Measurements from ENCODE around the gene BCAS4. TPM values are rescaled to one million over a fixed set of nuclear protein-coding genes. Genes with fewer than 3 reads are reported as not detected.

BCAS4 gene
- total RNA-seq, 1 donor from 2014 or later, result 7.8 TPM

- no peak for DNase-seq (ENCODE audit: low spot score)
- H3K27me3 Mint-ChIP-seq (ENCODE audit: insufficient read depth), result peaks cover 4% of the 10 kb centered on the region
Observed at GRCh38 chr20:50810063-50810462, 15.2 kb downstream of the BCAS4 start.

GRCh38 chr20:50810842-50811241 lies 16.0 kb downstream of the BCAS4 start:
- DNase-seq (ENCODE audit: low spot score), result no peak
- Mint-ChIP-seq H3K36me3 (ENCODE audit: low read depth) (peaks cover 2% of the 10 kb centered on the region), H3K27me3 (ENCODE audit: insufficient read depth) (peaks cover 4% of the 10 kb centered on the region), H3K4me1 (ENCODE audit: low read depth) (peaks cover 18% of the 10 kb centered on the region), H3K27ac (no peak overlapping the region), H3K9me3 (no peaks in the 10 kb centered on the region), H3K4me3 (no peak overlapping the region)
- intact Hi-C loops (cut with micrococcal nuclease), result no loop called here

More at GRCh38 chr20:50810063-50810462, 15.2 kb downstream of the BCAS4 start:
- H3K9me3 Mint-ChIP-seq, result no peaks in the 10 kb centered on the region
- H3K4me3 Mint-ChIP-seq, result no peak overlapping the region
- H3K4me1 Mint-ChIP-seq (ENCODE audit: low read depth), result peaks cover 15% of the 10 kb centered on the region
- no peak overlapping the region for H3K27ac Mint-ChIP-seq
- intact Hi-C loops (cut with micrococcal nuclease), result no loop called here
- H3K36me3 Mint-ChIP-seq (ENCODE audit: low read depth), result no peaks in the 10 kb centered on the region

GRCh38 chr20:50813101-50813643 lies 18.3 kb downstream of the BCAS4 start:
- Mint-ChIP-seq H3K36me3 (ENCODE audit: low read depth) (peaks cover 2% of the 10 kb centered on the region), H3K4me3 (no peak overlapping the region), H3K27ac (no peak overlapping the region), H3K4me1 (ENCODE audit: low read depth) (peaks cover 26% of the 10 kb centered on the region), H3K9me3 (no peaks in the 10 kb centered on the region), H3K27me3 (ENCODE audit: insufficient read depth) (peaks cover 4% of the 10 kb centered on the region)
- intact Hi-C loops (cut with micrococcal nuclease), result no loop called here
- DNase-seq (ENCODE audit: low spot score), result no peak

- peaks cover 4% of the 10 kb centered on the region for H3K27me3 Mint-ChIP-seq (ENCODE audit: insufficient read depth)
- no peak overlapping the region for H3K4me3 Mint-ChIP-seq
- peaks cover 32% of the 10 kb centered on the region for H3K4me1 Mint-ChIP-seq (ENCODE audit: low read depth)
- H3K27ac Mint-ChIP-seq, result no peak overlapping the region
- peaks cover 5% of the 10 kb centered on the region for H3K36me3 Mint-ChIP-seq (ENCODE audit: low read depth)
- peaks cover 4% of the 10 kb centered on the region for H3K9me3 Mint-ChIP-seq
- intact Hi-C loops (cut with micrococcal nuclease), result no loop called here
- no peak for DNase-seq (ENCODE audit: low spot score)
Observed at GRCh38 chr20:50813801-50814200, 18.9 kb downstream of the BCAS4 start.

GRCh38 chr20:50814438-50815161 lies 19.7 kb downstream of the BCAS4 start:
- no peak for DNase-seq (ENCODE audit: low spot score)
- H3K9me3 Mint-ChIP-seq, result peaks cover 4% of the 10 kb centered on the region
- H3K4me1 Mint-ChIP-seq (ENCODE audit: low read depth), result peaks cover 32% of the 10 kb centered on the region
- peaks cover 5% of the 10 kb centered on the region for H3K36me3 Mint-ChIP-seq (ENCODE audit: low read depth)
- intact Hi-C loops (cut with micrococcal nuclease), result loop anchor here (5.0 kb wide), 1 partner anchor 98 kb away; no protein-coding TSS in a partner anchor
- peaks cover 4% of the 10 kb centered on the region for H3K27me3 Mint-ChIP-seq (ENCODE audit: insufficient read depth)
- H3K4me3 Mint-ChIP-seq, result no peak overlapping the region
- no peak overlapping the region for H3K27ac Mint-ChIP-seq

GRCh38 chr20:50815162-50815989 lies 20.5 kb downstream of the BCAS4 start:
- intact Hi-C loops (cut with micrococcal nuclease), result loop anchor here (5.0 kb wide), 1 partner anchor 97 kb away; no protein-coding TSS in a partner anchor
- peaks cover 4% of the 10 kb centered on the region for H3K9me3 Mint-ChIP-seq
- H3K4me3 Mint-ChIP-seq, result peak overlapping the region; percentile 61
- peak overlapping the region; percentile 77 for H3K27ac Mint-ChIP-seq
- no peak for DNase-seq (ENCODE audit: low spot score)
- peaks cover 38% of the 10 kb centered on the region for H3K4me1 Mint-ChIP-seq (ENCODE audit: low read depth)
- peaks cover 4% of the 10 kb centered on the region for H3K27me3 Mint-ChIP-seq (ENCODE audit: insufficient read depth)
- peaks cover 9% of the 10 kb centered on the region for H3K36me3 Mint-ChIP-seq (ENCODE audit: low read depth)

- peaks cover 48% of the 10 kb centered on the region for H3K4me1 Mint-ChIP-seq (ENCODE audit: low read depth)
- DNase-seq (ENCODE audit: low spot score), result no peak
- intact Hi-C loops (cut with micrococcal nuclease), result loop anchor here (1.0 to 5.0 kb wide), 4 partner anchors 23 to 141 kb away; partner anchors contain the start of genes DPM1 and MOCS3
- peak overlapping the region; percentile 77 for H3K27ac Mint-ChIP-seq
- H3K27me3 Mint-ChIP-seq (ENCODE audit: insufficient read depth), result peaks cover 1% of the 10 kb centered on the region
- H3K4me3 Mint-ChIP-seq, result no peak overlapping the region
- H3K9me3 Mint-ChIP-seq, result peaks cover 4% of the 10 kb centered on the region
- H3K36me3 Mint-ChIP-seq (ENCODE audit: low read depth), result peaks cover 9% of the 10 kb centered on the region
Observed at GRCh38 chr20:50817776-50818172, 22.9 kb downstream of the BCAS4 start.

GRCh38 chr20:50819349-50819748 lies 24.5 kb downstream of the BCAS4 start:
- Mint-ChIP-seq H3K36me3 (ENCODE audit: low read depth) (peaks cover 11% of the 10 kb centered on the region), H3K9me3 (peaks cover 4% of the 10 kb centered on the region), H3K27ac (peak overlapping the region; percentile 58), H3K4me1 (ENCODE audit: low read depth) (peaks cover 48% of the 10 kb centered on the region), H3K27me3 (ENCODE audit: insufficient read depth) (peaks cover 1% of the 10 kb centered on the region), H3K4me3 (no peak overlapping the region)
- intact Hi-C loops (cut with micrococcal nuclease), result loop anchor here (5.0 kb wide), 1 partner anchor 93 kb away; no protein-coding TSS in a partner anchor
- no peak for DNase-seq (ENCODE audit: low spot score)

GRCh38 chr20:50820515-50821256 lies 25.8 kb downstream of the BCAS4 start:
- Mint-ChIP-seq H3K9me3 (peaks cover 4% of the 10 kb centered on the region), H3K27me3 (ENCODE audit: insufficient read depth) (peaks cover 1% of the 10 kb centered on the region), H3K4me3 (no peak overlapping the region), H3K27ac (no peak overlapping the region), H3K4me1 (ENCODE audit: low read depth) (peaks cover 36% of the 10 kb centered on the region), H3K36me3 (ENCODE audit: low read depth) (peaks cover 11% of the 10 kb centered on the region)
- intact Hi-C loops (cut with micrococcal nuclease), result no loop called here
- no peak for DNase-seq (ENCODE audit: low spot score)

GRCh38 chr20:50821257-50821921 lies 26.5 kb downstream of the BCAS4 start:
- intact Hi-C loops (cut with micrococcal nuclease), result no loop called here
- Mint-ChIP-seq H3K9me3 (peaks cover 4% of the 10 kb centered on the region), H3K36me3 (ENCODE audit: low read depth) (peaks cover 10% of the 10 kb centered on the region), H3K27me3 (ENCODE audit: insufficient read depth) (peaks cover 1% of the 10 kb centered on the region), H3K4me1 (ENCODE audit: low read depth) (peaks cover 29% of the 10 kb centered on the region), H3K27ac (no peak overlapping the region), H3K4me3 (no peak overlapping the region)
- no peak for DNase-seq (ENCODE audit: low spot score)

- intact Hi-C loops (cut with micrococcal nuclease), result no loop called here
- Mint-ChIP-seq H3K4me1 (ENCODE audit: low read depth) (peaks cover 29% of the 10 kb centered on the region), H3K4me3 (no peak overlapping the region), H3K9me3 (peaks cover 4% of the 10 kb centered on the region), H3K27me3 (ENCODE audit: insufficient read depth) (peaks cover 1% of the 10 kb centered on the region), H3K36me3 (ENCODE audit: low read depth) (peaks cover 12% of the 10 kb centered on the region), H3K27ac (no peak overlapping the region)
- no peak for DNase-seq (ENCODE audit: low spot score)
Observed at GRCh38 chr20:50821994-50822393, 27.1 kb downstream of the BCAS4 start.

GRCh38 chr20:50823319-50823718 lies 28.5 kb downstream of the BCAS4 start:
- Mint-ChIP-seq H3K4me3 (no peak overlapping the region), H3K9me3 (peaks cover 3% of the 10 kb centered on the region), H3K4me1 (ENCODE audit: low read depth) (peaks cover 21% of the 10 kb centered on the region), H3K27me3 (ENCODE audit: insufficient read depth) (peaks cover 1% of the 10 kb centered on the region), H3K36me3 (ENCODE audit: low read depth) (peaks cover 12% of the 10 kb centered on the region), H3K27ac (no peak overlapping the region)
- DNase-seq (ENCODE audit: low spot score), result no peak
- intact Hi-C loops (cut with micrococcal nuclease), result no loop called here

All from activated T-helper 1 cell treated with anti-CD3 and anti-CD28 coated beads, Interleukin-12 subunit alpha, Interleukin-12 subunit beta, Interleukin-2, Interleukin-4 antibody, amounts not matched to agents 30 ng/mL and 10 ng/mL and 1 ng/mL, durations not matched to agents 14 hours and 24 hours and 36 hours (primary cell).